ENCODE results near the gene OSBPL2.

The OSBPL2 gene

DNA sequence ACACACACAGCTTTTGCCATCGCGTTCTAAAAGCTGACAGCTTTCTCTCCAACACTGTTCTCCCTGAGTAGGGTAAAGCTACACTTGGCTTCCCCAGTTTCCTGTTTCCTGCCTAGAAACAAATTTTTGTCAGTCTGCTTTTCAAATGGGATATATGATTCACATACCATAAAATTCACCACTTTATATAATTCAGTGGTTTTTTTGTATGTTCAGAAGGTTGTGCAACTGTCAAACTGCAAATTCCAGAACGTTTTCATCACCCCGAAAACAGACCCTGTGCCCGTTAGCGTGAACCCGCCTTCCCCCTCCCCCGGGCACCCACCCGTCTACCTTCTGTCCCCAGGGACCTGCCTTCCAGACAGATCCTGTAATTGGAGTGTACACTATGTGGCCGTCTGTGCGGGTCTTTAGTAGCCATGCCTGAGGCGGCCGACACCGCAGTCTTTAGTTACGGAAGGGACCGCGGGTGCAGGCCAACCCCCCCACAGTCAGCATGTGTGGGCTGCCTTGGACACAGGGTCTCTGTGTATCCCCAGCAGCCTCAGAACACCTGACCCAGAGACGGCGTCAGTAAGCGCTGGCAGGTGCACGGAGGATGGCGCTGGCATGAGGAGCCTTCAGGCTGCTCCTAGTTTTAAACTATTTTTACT is 34.8 kb upstream of the OSBPL2 start:
- Histone ChIP-seq H3K4me3 (IDR thresholded peaks at IDR 0.05; ENCODE audit: insufficient read depth, low read depth, low read length) (no peak overlapping the region), H3K4me1 (ENCODE audit: low read depth, poor library complexity, severe bottlenecking) (no peaks in the 10 kb centered on the region), H3K27me3 (ENCODE audit: insufficient read depth, low read depth) (no peaks in the 10 kb centered on the region), H3K9ac (no peak overlapping the region), H3K79me2 (ENCODE audit: insufficient read depth, low read depth) (no peaks in the 10 kb centered on the region), H3K27ac (no peak overlapping the region), H3K4me2 (no peak overlapping the region), H2AFZ (ENCODE audit: low read depth) (no peak overlapping the region), H3K36me3 (ENCODE audit: insufficient read depth) (no peaks in the 10 kb centered on the region), H4K20me1 (ENCODE audit: insufficient read depth) (no peaks in the 10 kb centered on the region)
- TF ChIP-seq, protein P1, sequence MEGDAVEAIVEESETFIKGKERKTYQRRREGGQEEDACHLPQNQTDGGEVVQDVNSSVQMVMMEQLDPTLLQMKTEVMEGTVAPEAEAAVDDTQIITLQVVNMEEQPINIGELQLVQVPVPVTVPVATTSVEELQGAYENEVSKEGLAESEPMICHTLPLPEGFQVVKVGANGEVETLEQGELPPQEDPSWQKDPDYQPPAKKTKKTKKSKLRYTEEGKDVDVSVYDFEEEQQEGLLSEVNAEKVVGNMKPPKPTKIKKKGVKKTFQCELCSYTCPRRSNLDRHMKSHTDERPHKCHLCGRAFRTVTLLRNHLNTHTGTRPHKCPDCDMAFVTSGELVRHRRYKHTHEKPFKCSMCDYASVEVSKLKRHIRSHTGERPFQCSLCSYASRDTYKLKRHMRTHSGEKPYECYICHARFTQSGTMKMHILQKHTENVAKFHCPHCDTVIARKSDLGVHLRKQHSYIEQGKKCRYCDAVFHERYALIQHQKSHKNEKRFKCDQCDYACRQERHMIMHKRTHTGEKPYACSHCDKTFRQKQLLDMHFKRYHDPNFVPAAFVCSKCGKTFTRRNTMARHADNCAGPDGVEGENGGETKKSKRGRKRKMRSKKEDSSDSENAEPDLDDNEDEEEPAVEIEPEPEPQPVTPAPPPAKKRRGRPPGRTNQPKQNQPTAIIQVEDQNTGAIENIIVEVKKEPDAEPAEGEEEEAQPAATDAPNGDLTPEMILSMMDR (conservative IDR thresholded peaks at IDR 0.05; ENCODE audit: low read depth, low read length), result no peak

DNA sequence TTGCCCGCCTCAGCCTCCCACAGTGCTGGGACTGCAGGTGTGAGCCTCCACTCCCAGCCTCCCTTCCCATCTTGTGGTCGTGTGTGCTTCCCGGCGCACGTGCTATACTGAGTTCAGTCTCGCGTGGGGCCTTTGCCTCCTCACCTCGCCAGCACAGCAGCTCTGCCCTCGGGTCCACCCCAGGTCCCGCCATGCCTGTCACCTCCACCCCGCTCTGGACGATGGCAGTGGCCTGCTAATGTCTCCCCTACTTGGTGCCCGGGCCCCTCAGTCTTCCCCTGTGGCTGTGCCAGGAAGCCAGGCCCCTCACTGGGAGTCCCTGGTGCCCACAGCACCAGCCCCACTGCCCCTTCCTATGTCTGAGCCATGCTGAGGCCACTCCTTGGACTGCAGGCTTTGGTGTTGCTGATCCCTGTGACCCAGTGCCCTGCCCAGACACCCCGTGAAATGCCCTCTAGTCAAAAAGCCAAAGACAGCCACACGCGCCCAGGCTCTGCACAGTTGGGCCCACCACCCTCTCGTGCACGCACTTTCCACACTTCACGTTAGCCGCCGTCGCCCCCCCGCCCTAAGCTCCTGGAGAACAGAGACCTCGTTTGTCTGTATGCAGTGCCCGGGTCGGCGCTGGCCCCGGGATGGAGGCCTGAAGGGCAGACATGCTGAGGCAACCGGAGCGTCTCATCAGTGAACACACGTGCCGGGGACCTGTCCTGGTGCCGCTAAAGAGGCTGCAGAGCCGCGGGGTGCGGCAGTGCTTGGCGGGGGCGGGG is 32.5 kb upstream of the OSBPL2 start:
- H3K9ac ChIP-seq, result no peak overlapping the region
- H3K4me3 ChIP-seq (IDR thresholded peaks at IDR 0.05; ENCODE audit: insufficient read depth, low read depth, low read length), result no peak overlapping the region
- peaks cover 16% of the 10 kb centered on the region for H3K27me3 ChIP-seq (ENCODE audit: insufficient read depth, low read depth)
- no peak overlapping the region for H3K27ac ChIP-seq
- H3K4me1 ChIP-seq (ENCODE audit: low read depth, poor library complexity, severe bottlenecking), result no peaks in the 10 kb centered on the region
- no peaks in the 10 kb centered on the region for H3K79me2 ChIP-seq (ENCODE audit: insufficient read depth, low read depth)
- H3K4me2 ChIP-seq, result no peak overlapping the region
- TF ChIP-seq, protein P1 (conservative IDR thresholded peaks at IDR 0.05; ENCODE audit: low read depth, low read length), result no peak
- H4K20me1 ChIP-seq (ENCODE audit: insufficient read depth), result no peaks in the 10 kb centered on the region
- no peaks in the 10 kb centered on the region for H3K36me3 ChIP-seq (ENCODE audit: insufficient read depth)
- no peak overlapping the region for H2AFZ ChIP-seq (ENCODE audit: low read depth)

DNA sequence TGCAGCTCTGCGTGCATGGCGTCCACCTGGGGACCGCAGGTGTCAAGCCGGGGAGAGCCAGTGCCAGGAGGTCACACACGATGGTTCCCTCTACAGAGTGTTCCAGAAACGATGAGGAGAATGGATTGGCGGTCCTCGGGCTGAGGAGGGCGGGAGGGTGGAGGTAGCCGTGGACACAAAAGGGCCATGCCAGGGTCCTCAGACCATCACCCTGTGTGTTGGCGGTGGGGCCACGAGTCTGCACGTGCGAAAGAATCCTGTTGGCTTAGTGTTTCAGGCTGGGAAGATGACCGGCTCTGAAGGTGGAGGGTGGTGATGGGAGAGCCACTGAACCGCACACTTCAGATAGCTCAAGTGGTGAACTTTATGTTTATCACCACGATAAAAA is 31.9 kb upstream of the OSBPL2 start:
- Histone ChIP-seq H3K27ac (no peak overlapping the region), H4K20me1 (ENCODE audit: insufficient read depth) (no peaks in the 10 kb centered on the region), H3K4me2 (no peak overlapping the region), H2AFZ (ENCODE audit: low read depth) (no peak overlapping the region), H3K79me2 (ENCODE audit: insufficient read depth, low read depth) (no peaks in the 10 kb centered on the region), H3K4me3 (IDR thresholded peaks at IDR 0.05; ENCODE audit: insufficient read depth, low read depth, low read length) (no peak overlapping the region), H3K9ac (no peak overlapping the region), H3K4me1 (ENCODE audit: low read depth, poor library complexity, severe bottlenecking) (no peaks in the 10 kb centered on the region), H3K36me3 (ENCODE audit: insufficient read depth) (no peaks in the 10 kb centered on the region), H3K27me3 (ENCODE audit: insufficient read depth, low read depth) (peaks cover 22% of the 10 kb centered on the region)
- TF ChIP-seq, protein P1 (conservative IDR thresholded peaks at IDR 0.05; ENCODE audit: low read depth, low read length), result no peak

DNA sequence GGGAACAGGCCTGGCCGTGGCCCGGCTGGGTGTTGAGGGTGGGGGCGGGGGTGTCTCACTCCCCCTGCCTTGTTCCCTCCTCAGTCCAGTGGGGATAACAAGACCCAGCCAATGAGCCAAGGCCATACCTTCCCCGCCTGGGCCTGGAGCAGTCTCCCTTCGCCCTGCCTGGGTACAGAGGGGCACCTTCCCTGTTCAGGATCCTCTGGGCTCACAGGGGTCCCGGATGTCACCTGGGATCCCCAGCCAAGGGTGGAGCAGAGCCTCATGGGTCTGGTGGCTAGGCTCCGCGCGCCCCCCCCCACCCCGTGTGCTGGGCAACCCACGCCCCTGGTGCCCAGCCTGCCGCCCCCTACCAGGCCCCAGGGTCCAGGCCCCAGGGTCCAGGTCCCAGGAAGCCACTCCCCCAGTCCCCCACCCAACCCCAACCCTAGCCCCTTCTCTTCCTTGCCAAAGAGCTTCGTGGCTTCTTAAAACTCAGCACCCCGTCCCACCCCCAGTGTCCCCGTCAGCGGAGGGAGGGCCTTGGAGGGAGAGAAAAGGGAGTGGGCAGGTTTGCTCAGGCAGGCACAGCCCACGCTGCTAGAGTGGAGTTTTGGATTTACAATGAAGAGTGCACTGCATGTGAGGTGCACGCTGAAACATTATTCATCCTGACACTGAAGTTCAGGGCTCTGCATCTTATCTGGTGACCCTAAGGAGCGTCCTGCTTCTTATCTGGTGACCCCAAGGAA is 30.1 kb upstream of the OSBPL2 start:
- Histone ChIP-seq H3K4me2 (no peak overlapping the region), H3K4me3 (IDR thresholded peaks at IDR 0.05; ENCODE audit: insufficient read depth, low read depth, low read length) (no peak overlapping the region)
- TF ChIP-seq, protein P1 (conservative IDR thresholded peaks at IDR 0.05; ENCODE audit: low read depth, low read length), result no peak

More for the DNA sequence above, 30.1 kb upstream of the OSBPL2 start:
- Histone ChIP-seq H3K27me3 (ENCODE audit: insufficient read depth, low read depth) (peaks cover 35% of the 10 kb centered on the region), H3K36me3 (ENCODE audit: insufficient read depth) (no peaks in the 10 kb centered on the region), H2AFZ (ENCODE audit: low read depth) (no peak overlapping the region), H3K27ac (no peak overlapping the region), H3K4me1 (ENCODE audit: low read depth, poor library complexity, severe bottlenecking) (no peaks in the 10 kb centered on the region), H3K79me2 (ENCODE audit: insufficient read depth, low read depth) (no peaks in the 10 kb centered on the region), H4K20me1 (ENCODE audit: insufficient read depth) (no peaks in the 10 kb centered on the region), H3K9ac (no peak overlapping the region)
